Esophagus mucosa (tissue), 1 donor: Measurements from ENCODE around the gene ELP2. TPM values are rescaled to one million over a fixed set of nuclear protein-coding genes. Genes with fewer than 3 reads are reported as not detected.
"Not testable (repeated sequence)": the region's sequence is repeated elsewhere in the genome, so short reads cannot be mapped to it uniquely, and the experiment has no call there.

Experiments used
- ATAC-seq: fragments of 200-7000 bp; cut with Tn5 transposase; one replicate; pipeline ENCODE4 v1.9.1; 2020
- total RNA-seq: library from RNA; stranded (reverse); gene quantifications from one replicate; pipeline ENCODE4 v1.2.4, GENCODE V29; 2023
- donor health status: DM: yes; HTN: yes; CAD: no.

ELP2 gene, protein sequence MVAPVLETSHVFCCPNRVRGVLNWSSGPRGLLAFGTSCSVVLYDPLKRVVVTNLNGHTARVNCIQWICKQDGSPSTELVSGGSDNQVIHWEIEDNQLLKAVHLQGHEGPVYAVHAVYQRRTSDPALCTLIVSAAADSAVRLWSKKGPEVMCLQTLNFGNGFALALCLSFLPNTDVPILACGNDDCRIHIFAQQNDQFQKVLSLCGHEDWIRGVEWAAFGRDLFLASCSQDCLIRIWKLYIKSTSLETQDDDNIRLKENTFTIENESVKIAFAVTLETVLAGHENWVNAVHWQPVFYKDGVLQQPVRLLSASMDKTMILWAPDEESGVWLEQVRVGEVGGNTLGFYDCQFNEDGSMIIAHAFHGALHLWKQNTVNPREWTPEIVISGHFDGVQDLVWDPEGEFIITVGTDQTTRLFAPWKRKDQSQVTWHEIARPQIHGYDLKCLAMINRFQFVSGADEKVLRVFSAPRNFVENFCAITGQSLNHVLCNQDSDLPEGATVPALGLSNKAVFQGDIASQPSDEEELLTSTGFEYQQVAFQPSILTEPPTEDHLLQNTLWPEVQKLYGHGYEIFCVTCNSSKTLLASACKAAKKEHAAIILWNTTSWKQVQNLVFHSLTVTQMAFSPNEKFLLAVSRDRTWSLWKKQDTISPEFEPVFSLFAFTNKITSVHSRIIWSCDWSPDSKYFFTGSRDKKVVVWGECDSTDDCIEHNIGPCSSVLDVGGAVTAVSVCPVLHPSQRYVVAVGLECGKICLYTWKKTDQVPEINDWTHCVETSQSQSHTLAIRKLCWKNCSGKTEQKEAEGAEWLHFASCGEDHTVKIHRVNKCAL
- total RNA-seq, result 45.6 TPM

DNA sequence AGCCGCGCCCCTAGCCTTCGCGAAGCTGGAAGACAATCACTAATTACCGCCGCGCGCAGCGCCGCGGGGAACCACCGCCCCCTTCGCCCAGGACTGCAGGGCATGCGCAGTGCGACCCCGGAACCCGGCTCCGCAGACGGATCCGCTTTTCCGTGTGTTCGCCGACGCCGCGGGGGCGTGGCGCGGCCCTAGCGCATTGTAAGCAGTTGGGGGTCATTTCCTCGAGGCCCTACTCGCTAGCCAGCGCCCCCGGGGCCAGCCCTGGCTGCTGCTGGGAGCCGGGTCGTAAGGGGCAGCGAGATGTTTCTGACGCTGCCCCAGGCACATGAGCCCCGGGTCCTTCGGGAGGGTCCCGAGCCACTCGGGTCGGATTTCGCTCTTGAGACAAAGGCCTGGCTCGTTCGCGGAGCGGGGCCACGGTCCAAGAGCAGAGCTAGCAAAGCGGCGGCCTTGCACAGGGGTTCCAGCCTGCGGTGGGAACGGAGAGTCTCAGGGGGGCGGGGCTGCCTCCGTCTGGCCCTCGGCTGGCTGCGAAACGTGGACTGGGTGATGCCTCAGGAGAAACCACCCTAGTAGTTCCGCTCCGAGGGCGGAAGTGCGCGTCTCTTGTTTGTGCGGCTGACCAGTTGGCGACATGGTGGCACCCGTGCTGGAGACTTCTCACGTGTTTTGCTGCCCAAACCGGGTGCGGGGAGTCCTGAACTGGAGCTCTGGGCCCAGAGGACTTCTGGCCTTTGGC is at the start of gene ELP2, which contains the start of gene SLC39A6:
ELP2 (plus strand) TSS at position 600 of the 739 bp plus-strand sequence; CDS start at position 635, 35 bp downstream.
SLC39A6 (minus strand) TSS at position 41 of the 739 bp plus-strand sequence. CDS start 2,333 bp downstream, outside the sequence.
- peak; percentile 97 for ATAC-seq

DNA sequence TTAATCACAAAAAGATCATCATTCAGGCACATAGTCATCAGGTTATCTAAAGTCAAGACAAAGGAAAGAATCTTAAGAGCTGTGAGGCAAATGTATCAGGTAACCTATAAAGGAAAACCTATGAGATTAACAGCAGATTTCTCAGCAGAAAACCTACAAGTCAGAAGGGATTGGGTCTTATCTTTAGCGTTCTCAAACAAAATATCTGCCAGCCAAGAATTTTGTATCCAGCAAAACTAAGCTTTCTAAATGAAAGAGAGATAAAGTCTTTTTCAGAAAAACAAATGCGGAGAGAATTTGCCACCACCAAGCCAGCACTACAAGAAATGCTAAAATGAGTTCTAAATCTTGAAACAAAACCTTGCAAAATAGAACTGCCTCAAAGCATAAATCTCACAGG is 48.6 kb upstream of the ELP2 start:
- ATAC-seq, result not testable (repeated sequence)

DNA sequence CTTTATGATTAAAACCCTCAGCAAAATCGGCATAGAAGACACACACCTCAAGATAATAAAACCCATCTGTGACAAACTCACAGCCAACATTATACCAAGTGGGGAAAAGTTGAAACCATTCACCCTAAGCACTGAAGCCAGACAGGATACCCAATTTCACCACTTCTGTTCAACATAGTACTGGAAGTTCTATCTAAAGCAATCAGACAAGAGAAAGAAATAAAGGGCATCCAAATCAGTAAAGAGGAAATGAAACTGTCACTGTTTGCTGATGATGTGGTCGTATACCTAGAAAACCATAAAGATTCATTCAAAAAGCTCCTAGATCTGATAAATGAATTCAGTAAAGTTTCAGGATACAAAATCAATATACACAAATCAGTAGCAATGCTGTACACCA is 46.0 kb upstream of the ELP2 start:
- no peak for ATAC-seq

DNA sequence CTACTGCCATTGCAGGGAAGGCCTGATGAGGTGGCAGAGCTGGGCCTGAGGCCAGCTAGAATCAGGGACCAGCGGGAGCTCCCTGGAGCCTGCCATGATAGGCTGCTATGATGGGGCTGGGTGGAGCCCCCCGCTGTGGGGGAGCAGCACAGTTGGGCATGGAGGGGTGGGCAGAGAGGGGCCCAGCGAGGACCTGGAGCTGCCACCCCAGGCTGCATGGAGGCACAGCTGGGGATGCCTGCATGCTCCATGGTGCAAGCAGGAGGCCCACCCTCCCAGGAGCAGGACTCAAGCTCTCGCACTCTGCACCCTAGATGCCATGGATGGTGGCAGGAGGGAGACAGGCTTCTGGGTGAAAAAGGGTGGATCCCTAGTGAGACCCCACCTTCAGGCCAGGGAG is 44.5 kb upstream of the ELP2 start:
- no peak for ATAC-seq

DNA sequence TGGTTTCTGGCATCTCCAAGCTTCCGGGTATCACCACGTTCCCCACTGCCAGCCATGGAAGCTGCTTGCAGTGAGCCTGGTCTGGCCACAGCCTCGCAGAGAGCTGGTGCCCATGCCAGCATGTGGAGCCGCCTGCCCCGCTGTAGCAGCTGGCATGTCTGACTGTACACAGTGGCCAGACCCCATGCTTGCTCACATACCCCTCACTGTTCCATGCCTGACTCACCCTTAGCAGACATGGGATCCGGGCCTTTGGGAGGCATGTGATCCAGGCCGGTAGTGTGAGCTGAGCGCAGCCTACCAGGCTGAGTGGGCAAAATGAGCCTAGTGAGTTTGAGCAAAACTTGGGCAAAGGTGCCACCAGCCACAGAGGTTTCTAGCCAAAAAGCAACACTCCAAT is 43.5 kb upstream of the ELP2 start:
- ATAC-seq, result peak; percentile 15

DNA sequence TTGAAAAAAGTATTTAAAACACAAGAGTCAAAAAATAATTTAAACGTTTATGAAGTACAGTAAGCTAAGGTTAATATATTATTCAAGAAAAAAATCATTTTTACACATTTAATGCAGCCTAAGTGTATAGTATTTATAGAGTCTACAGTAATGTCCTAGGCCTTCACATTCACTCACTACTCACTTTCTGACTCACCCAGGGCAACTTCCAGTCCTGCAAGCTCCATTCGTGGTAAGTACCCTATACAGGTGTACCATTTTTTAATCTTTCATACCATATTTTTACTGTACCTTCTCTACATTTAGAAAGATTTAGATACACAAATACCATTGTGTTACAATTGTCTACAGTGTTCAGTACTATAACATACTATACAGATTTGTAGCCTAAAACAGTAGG is 41.4 kb upstream of the ELP2 start:
- no peak for ATAC-seq

DNA sequence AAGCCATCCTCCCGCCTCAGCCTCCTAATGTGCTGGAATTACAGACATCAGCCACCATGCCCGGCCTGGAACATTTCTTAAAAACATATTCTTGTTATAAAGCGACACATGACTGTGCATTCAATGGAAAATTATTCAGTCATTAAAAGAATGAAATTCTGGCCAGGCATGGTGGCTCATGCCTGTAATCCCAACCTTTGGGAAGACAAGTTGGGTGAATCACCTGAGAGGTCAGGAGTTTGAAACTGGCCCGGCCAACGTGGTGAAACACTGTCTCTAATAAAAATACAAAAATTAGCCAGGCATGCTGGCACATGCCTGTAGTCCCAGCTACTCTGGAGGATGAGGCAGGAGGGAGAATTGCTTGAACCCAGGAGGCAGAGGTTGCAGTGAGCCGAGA is 40.7 kb upstream of the ELP2 start:
- ATAC-seq, result peak; percentile 61

DNA sequence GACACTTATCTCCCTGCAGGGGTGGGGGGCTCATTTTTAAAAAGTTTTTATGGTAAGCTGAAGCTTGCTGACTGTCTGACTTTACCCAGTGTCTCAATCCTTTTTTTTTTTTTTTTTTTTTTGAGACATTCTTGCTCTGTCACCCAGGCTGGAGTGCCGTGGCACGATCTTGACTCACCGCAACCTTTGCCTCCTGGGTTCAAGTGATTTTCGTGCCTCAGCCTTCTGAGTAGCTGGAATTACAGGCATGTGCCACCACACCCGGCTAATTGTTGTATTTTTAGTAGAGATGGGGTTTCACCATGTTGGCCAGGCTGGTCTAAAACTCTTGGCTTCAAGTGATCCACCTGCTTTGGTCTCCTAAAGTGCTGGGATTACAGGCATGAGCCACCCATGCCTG is 37.6 kb upstream of the ELP2 start:
- not testable (repeated sequence) for ATAC-seq

DNA sequence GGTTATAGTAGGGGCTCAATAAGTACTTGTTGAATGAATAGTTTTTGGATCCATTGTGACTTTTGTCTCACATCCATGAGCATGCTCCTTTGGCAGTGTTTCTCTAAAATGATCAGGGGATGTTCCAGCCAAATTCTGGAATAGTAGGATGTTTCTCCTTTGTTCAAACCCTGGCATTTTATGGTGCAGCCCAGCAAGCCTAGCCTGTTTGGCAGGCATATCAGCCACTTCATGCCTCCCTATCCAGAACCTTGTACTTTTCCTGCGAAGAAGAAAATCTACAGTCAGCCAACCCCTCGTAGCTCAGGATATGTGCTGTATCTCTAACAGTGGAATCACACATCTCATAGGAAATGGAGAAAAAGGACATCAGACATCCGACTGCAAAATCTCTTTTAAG is 35.3 kb upstream of the ELP2 start:
- peak; percentile 59 for ATAC-seq

DNA sequence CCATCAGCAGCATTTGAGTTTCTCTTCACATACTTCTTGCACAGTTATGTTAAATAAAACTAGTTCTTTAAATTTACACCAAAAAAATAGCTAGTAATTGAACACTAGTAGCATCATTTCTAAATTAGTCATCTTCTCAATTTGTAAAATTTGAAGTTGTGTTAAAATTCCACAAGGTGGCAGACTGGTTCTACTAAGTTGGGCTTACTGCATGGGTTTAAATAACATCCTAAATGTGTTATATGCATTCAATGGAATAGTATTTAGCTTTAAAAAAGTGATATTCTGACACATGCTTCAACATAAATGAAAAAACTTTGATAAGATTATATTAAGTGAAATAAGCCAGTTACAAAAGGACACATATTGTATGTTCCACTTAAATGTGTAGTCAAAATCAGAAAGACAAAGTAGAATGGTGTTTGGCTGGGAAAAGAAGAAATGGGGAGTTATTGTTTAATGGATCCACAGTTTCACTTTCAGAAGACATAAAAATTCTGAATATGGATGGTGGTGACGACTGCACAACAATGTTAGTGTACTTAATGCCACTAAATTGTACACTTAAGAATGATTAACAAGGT is 33.7 kb upstream of the ELP2 start:
- peak; percentile 65 for ATAC-seq

DNA sequence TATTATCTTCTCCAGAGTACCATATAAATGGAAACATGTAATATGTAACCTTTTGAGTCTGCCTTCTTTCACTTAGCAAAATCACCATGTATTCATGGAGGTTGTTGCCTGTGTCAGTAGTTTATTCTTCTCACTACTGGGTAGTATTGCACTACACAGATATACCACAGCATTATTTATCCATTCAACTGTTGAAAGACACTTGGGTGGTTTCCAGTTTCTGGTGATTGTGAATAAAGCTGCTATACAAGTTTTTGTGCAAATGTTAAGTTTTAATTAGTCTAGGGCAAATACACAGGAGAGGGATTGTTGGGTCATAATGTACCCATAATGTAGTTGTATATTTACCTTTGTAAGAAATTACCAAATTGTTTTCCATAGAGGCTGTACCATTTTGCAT is 32.7 kb upstream of the ELP2 start:
- no peak for ATAC-seq

DNA sequence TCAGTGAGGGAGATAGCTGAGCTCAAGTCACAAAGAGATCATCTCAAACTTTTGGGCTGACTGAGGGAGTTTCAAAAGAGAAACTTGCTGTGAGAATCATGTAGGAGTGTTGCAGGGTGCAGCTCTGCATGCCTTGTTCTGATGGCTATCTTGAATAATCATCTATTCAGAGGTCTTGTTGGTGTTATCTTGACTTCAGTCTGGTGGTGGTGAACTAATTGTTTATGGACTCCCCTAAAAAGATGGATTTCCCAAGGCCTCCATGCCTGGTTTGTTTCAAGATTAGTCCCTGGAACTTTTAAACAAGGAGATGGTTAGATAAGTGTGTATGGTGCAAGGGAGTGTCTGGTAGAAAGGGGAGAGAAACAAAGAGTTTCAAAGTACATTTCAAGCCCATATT is 30.4 kb upstream of the ELP2 start:
- ATAC-seq, result no peak

DNA sequence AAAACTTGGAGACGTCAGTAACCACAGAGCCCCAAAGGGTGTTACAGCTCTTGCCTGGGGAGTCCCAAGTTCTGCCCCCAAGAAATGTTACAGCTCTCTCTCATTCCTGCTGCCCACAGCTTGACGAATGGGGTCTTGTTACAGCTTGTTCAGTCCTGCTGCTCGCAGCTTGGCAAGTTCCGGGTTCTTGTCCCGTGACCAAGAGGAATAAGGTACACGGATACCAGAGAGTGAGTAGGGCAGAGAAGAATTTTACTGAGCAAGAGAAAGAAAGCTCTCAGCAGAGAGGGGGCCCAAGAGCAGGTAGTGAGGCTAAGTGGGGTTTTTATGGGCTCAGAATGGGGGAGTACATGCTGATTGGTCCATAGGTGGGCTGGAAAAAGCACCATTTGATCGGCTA is 27.8 kb upstream of the ELP2 start:
- no peak for ATAC-seq

DNA sequence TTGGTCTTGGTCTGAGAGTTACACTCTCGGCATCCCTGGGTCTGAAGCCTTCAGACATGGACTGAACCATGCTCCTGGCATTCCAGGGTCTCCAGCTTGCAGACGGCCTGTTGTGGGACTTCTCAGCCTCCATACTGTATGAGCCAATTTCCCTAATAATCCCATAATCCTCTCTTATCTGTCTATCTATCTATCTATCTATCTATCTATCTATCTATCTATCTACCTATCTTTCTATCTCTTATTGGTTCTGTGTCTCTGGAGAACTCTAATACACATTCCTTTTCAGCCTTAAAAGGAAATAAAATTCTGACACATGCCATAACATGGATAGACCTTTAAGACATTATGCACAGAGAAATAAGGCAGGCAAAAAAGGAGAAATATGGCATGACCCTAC is 24.9 kb upstream of the ELP2 start:
- ATAC-seq, result no peak

DNA sequence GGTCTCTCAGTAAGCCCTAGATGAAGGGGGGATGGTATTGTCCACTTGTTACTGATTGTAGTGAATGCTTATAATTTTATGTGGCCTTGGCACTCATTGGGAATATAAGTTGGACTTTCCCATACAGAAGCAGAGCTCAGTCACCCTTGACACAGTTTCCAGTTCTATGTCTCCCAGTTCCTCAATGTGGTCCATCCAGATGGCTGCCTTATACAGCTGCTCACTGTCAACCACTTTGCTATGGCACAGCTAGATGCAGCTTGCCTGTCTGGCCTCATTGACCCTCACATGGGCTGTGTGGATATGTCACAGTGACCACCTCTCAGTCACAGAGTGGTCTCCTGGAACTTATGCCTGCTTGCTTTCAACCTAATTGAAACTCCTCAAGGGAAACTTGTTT is 22.2 kb upstream of the ELP2 start:
- ATAC-seq, result peak; percentile 20

DNA sequence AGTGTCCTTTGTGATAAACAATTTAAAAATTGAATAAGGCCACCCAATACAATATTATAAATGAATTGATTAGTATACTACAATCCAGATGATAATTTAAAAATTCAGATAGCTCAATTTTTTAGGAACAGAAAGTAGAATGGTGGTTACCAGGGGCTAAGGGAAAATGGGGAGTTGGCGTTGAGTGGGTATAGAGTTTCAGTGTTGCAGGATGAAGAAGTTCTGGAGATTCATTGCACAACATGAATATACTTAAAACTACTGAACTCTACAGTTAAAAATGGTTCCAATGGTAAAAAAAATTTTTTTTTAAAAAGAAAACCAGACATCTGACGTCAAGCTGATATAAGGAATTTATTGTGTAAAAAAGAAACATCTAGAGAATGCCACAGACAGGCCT is 21.5 kb upstream of the ELP2 start:
- no peak for ATAC-seq

DNA sequence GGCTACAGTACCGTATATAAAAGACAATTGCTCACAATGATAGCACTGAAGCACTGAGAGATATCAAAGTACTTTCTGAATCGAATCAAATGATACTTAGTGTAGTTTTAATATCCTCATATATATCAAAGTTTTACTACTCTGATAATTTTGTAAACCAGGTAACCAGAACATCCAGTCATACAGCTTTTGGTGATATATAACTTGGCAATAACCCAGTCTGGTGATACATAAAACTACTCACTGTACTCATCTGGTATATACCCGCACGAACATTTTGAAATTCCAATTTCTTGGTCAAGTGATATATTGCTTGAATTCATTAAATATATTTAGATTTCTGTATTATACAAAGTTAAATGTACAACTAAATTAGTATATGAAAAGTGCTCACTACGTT is 21.1 kb upstream of the ELP2 start:
- peak; percentile 72 for ATAC-seq

DNA sequence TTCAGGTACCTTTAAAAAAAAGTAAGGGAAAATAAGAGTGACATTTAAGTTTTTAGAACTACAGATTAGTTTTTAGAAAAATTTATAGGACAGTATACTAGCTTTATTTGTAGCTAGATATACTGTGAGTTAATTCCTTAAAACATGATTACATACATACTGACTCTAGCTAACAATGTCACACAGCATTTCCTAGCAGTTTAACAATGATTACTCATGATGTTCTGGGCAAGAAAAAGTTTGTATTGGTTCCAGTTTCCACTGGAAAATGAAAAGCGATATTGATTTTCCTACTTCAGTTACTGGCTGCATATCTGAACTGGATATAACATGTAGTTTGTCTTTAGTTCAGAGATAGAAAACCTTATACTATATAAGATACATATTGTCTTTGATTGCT is 20.0 kb upstream of the ELP2 start:
- ATAC-seq, result no peak

DNA sequence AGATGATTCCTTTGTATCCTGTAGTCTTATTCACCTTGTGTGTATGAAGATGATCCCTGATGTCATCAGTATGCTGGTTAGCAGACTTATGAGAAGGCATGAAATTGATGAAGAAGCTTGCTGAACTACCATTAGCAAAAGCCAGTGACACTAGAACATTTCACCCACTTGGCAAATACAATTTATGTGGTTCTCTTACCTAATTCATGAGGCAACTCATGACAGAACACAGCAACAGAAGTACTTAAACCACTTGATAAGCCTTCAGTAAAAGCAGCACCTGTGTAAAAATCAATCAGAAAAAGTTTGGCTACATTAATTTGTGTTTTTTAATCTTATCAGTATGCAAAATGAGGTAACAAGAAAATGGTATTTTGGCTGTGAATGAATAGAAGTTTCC is 17.4 kb upstream of the ELP2 start:
- ATAC-seq, result no peak

DNA sequence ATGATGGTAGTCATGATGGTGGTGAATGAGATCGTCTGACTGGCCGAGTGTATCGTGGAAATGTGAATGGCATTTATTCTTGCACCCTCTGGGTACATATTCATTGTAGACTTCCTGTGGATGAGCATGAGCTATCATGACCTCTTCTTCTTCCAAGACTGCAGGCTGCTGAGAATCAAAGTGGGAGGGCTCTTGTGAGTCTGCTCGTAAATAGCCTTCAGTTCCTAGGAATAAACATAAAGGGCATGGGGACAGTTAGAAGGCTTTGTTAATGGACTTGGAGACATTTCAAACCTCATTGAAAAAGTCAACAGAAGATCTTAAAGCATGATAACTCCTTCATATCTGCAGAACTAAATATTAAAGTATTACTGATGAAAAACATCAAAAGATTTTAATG is 15.4 kb upstream of the ELP2 start:
- no peak for ATAC-seq

DNA sequence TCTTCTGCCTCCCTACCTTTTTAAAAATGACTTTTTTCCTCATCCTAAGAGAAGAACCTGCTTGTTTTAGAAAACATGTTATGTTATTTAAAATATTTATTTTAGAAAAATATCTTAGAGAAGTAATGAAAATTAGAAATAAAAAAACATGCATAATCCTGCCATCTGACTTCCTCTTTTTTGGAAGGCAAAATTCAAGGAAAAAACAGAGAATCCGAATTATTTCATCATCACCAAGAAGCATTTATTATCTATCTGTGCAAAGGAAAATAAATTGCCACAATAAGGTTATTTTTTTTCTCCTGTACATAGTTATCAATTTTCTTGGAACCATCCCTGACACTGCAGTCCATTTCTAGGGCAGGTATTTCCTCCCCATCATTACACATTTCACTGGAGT is 15.0 kb upstream of the ELP2 start:
- no peak for ATAC-seq

DNA sequence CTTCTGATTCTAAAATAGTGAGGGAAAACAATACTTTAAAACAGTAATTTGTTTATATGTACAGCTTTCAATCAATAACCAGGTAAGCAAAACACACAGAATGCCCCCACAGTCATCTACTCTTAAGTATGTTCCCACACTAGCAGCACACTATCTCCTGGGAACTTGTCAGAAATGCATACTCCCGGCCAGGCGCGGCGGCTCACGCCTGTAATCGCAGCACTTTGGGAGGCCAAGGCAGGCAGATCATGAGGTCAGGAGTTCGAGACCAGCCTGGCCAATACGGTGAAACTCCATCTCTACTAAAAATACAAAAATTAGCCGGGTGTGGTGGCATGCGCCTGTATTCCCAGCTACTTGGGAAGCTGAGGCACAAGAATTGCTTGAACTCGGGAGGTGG is 12.9 kb upstream of the ELP2 start:
- ATAC-seq, result not testable (repeated sequence)

DNA sequence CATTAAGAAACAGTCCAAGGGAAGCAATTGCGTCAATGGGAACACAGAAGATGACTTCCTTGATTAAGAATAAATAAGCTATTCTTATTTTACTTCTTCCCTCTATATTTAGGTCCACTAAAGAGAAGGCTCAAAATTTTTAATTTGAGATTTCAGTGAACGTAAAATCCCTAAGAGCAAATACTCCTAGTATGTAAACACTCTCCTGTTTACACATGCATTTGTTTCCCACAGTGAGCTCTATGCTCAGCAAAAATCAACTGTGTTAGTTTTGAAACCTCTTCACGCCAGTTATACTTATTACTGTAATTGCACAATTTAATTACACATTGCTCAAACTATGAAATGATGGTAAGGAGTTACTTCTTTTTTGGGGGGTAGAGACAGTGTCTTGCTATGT is 9.4 kb upstream of the ELP2 start:
- no peak for ATAC-seq
